Mesendoderm (in vitro differentiated cells): Measurements from ENCODE around the gene UHRF1.
A peak's percentile ranks its signal among the peaks of the same experiment; 100 is the strongest.

Experiments used
- DNase-seq: peaks from one replicate; pipeline ENCODE4 v3.0.0; 2013
- H2AK5ac ChIP-seq: 2 replicates; pipeline ENCODE4 v1.6.1; 2013; ENCODE audit warnings: low read length, inconsistent platforms
- H2BK120ac ChIP-seq: 2 replicates; pipeline ENCODE4 v1.6.1; 2013; ENCODE audit warnings: low read depth, mild to moderate bottlenecking, low read length, moderate library complexity, mixed read lengths
- H2BK15ac ChIP-seq: replicated peaks from 2 replicates; pipeline ENCODE4 v1.6.1; 2013; ENCODE audit warnings: low read depth, mild to moderate bottlenecking, moderate library complexity
- H2BK5ac ChIP-seq: 2 replicates; pipeline ENCODE4 v1.6.1; 2013; ENCODE audit warnings: low read length, inconsistent platforms
- H3K18ac ChIP-seq: 2 replicates; pipeline ENCODE4 v1.6.1; 2013; ENCODE audit warnings: mild to moderate bottlenecking, low read length, mixed read lengths
- H3K23ac ChIP-seq: one replicate; pipeline ENCODE4 v1.6.1; 2013; ENCODE audit warnings: low read length
- H3K27ac ChIP-seq: 2 replicates; pipeline ENCODE4 v1.5.1; 2013; ENCODE audit warnings: low read depth, mild to moderate bottlenecking, inconsistent platforms, low read length, moderate library complexity
- H3K27me3 ChIP-seq: 2 replicates; pipeline ENCODE4 v1.6.1; 2013; ENCODE audit warnings: low read length, control low read depth, mild to moderate bottlenecking, inconsistent platforms; ENCODE audit not compliant: insufficient read depth, poor library complexity
- H3K36me3 ChIP-seq: 2 replicates; pipeline ENCODE4 v1.6.1; 2013; ENCODE audit warnings: low read length, inconsistent platforms; ENCODE audit not compliant: control insufficient read depth, insufficient read depth
- H3K4ac ChIP-seq: one replicate; pipeline ENCODE4 v1.6.1; 2013; ENCODE audit warnings: low read depth, mild to moderate bottlenecking, low read length, moderate library complexity
- H3K4me1 ChIP-seq: 2 replicates; pipeline ENCODE4 v1.6.1; 2013; ENCODE audit warnings: low read depth, low read length, inconsistent platforms; ENCODE audit not compliant: control insufficient read depth
- H3K4me2 ChIP-seq: 2 replicates; pipeline ENCODE4 v1.6.1; 2013; ENCODE audit warnings: low read length
- H3K4me3 ChIP-seq: 2 replicates; pipeline ENCODE4 v1.5.1; 2013; ENCODE audit warnings: mild to moderate bottlenecking, low read length
- H3K56ac ChIP-seq: one replicate; pipeline ENCODE4 v1.6.1; 2013; ENCODE audit warnings: low read length
- H3K79me1 ChIP-seq: 2 replicates; pipeline ENCODE4 v1.6.1; 2013; ENCODE audit warnings: low read length, inconsistent platforms
- H3K79me2 ChIP-seq: 2 replicates; pipeline ENCODE4 v1.6.1; 2013; ENCODE audit warnings: mild to moderate bottlenecking, low read length; ENCODE audit not compliant: control insufficient read depth, insufficient read depth
- H3K9ac ChIP-seq: 2 replicates; pipeline ENCODE4 v1.6.1; 2013; ENCODE audit warnings: low read length, inconsistent platforms
- H4K5ac ChIP-seq: one replicate; pipeline ENCODE4 v1.6.1; 2013; ENCODE audit warnings: low read length
- H4K8ac ChIP-seq: one replicate; pipeline ENCODE4 v1.6.1; 2013; ENCODE audit warnings: low read depth, mild to moderate bottlenecking, control low read depth, low read length, moderate library complexity
- WGBS: extraction: QIAGEN DNeasy Blood & Tissue Kit; methylation state at CpG from one replicate; pipeline ENCODE4 v1.1.7; 2013; ENCODE audit warnings: low lambda C conversion rate, missing lambda C conversion rate; ENCODE audit not compliant: insufficient coverage; ENCODE audit errors: extremely low coverage; 5-methylcytosine and 5-hydroxymethylcytosine counted together

UHRF1 gene

GRCh38 chr19:4868286-4868834 lies 40.9 kb upstream of the UHRF1 start:
- H3K4me1 ChIP-seq: peaks cover 4% of the 10 kb centered on the region
- H3K4me3 ChIP-seq: no peak overlapping the region
- H2BK120ac ChIP-seq: no peak overlapping the region
- H4K5ac ChIP-seq: no peak overlapping the region
- H2BK15ac ChIP-seq: no peak overlapping the region
- H3K27me3 ChIP-seq: no peaks in the 10 kb centered on the region
- no peak overlapping the region for H3K27ac ChIP-seq
- DNase-seq: no peak
- no peak overlapping the region for H3K4me2 ChIP-seq
- H3K18ac ChIP-seq: no peak overlapping the region
- H3K79me1 ChIP-seq: peaks cover 7% of the 10 kb centered on the region
- no peak overlapping the region for H3K23ac ChIP-seq
- peak overlapping the region; percentile 7 for H3K56ac ChIP-seq
- no peaks in the 10 kb centered on the region for H3K36me3 ChIP-seq
- no peak overlapping the region for H2BK5ac ChIP-seq
- H4K8ac ChIP-seq: no peak overlapping the region
- H3K79me2 ChIP-seq: peaks cover 6% of the 10 kb centered on the region
- no CpG with 5 or more reads among the region's 10 CpGs for WGBS
- no peak overlapping the region for H3K9ac ChIP-seq
- H3K4ac ChIP-seq: no peak overlapping the region
- H2AK5ac ChIP-seq: no peak overlapping the region

- Histone ChIP-seq H2BK120ac (no peak overlapping the region), H3K4me2 (no peak overlapping the region), H2BK5ac (no peak overlapping the region), H3K18ac (no peak overlapping the region), H3K4ac (no peak overlapping the region), H2AK5ac (no peak overlapping the region), H3K79me2 (peaks cover 6% of the 10 kb centered on the region), H3K23ac (no peak overlapping the region), H3K4me1 (peaks cover 4% of the 10 kb centered on the region), H3K27me3 (no peaks in the 10 kb centered on the region), H2BK15ac (no peak overlapping the region), H3K4me3 (no peak overlapping the region), H3K9ac (no peak overlapping the region), H3K79me1 (peaks cover 7% of the 10 kb centered on the region), H4K5ac (no peak overlapping the region), H3K36me3 (no peaks in the 10 kb centered on the region), H3K27ac (no peak overlapping the region), H3K56ac (no peak overlapping the region), H4K8ac (no peak overlapping the region)
- peak; percentile 93 for DNase-seq
- no CpG with 5 or more reads among the region's 10 CpGs for WGBS
Measured at GRCh38 chr19:4870025-4870700, 39.1 kb upstream of the UHRF1 start.

- Histone ChIP-seq H3K36me3 (no peaks in the 10 kb centered on the region), H4K5ac (no peak overlapping the region), H3K56ac (no peak overlapping the region), H3K4ac (no peak overlapping the region), H2BK120ac (no peak overlapping the region), H2BK5ac (no peak overlapping the region), H3K27ac (no peak overlapping the region), H3K23ac (no peak overlapping the region), H3K27me3 (no peaks in the 10 kb centered on the region), H2BK15ac (no peak overlapping the region), H3K79me2 (peaks cover 1% of the 10 kb centered on the region), H2AK5ac (no peak overlapping the region), H3K9ac (no peak overlapping the region), H4K8ac (no peak overlapping the region), H3K4me1 (no peaks in the 10 kb centered on the region), H3K4me3 (no peak overlapping the region), H3K4me2 (no peak overlapping the region), H3K79me1 (peaks cover under 1% of the 10 kb centered on the region), H3K18ac (no peak overlapping the region)
- no CpG with 5 or more reads among the region's 6 CpGs for WGBS
- no peak for DNase-seq
Measured at GRCh38 chr19:4871711-4872110, 37.6 kb upstream of the UHRF1 start.

GRCh38 chr19:4873930-4874329 lies 35.4 kb upstream of the UHRF1 start:
- H2AK5ac ChIP-seq: no peak overlapping the region
- no peak for DNase-seq
- H3K36me3 ChIP-seq: no peaks in the 10 kb centered on the region
- H3K4me3 ChIP-seq: no peak overlapping the region
- H3K18ac ChIP-seq: no peak overlapping the region
- H2BK120ac ChIP-seq: no peak overlapping the region
- H3K56ac ChIP-seq: no peak overlapping the region
- no peak overlapping the region for H2BK5ac ChIP-seq
- no CpG with 5 or more reads among the region's 3 CpGs for WGBS
- no peak overlapping the region for H3K27ac ChIP-seq
- no peak overlapping the region for H4K5ac ChIP-seq
- no peak overlapping the region for H3K23ac ChIP-seq
- no peak overlapping the region for H2BK15ac ChIP-seq
- no peak overlapping the region for H3K4ac ChIP-seq
- H3K4me2 ChIP-seq: no peak overlapping the region
- H3K4me1 ChIP-seq: no peaks in the 10 kb centered on the region
- no peaks in the 10 kb centered on the region for H3K79me1 ChIP-seq
- H3K79me2 ChIP-seq: no peaks in the 10 kb centered on the region
- no peak overlapping the region for H3K9ac ChIP-seq
- H4K8ac ChIP-seq: no peak overlapping the region
- H3K27me3 ChIP-seq: no peaks in the 10 kb centered on the region

- Histone ChIP-seq H2AK5ac (no peak overlapping the region), H3K9ac (peak overlapping the region; percentile 10), H4K5ac (no peak overlapping the region), H3K27ac (no peak overlapping the region), H2BK120ac (no peak overlapping the region), H4K8ac (no peak overlapping the region), H3K4me1 (no peaks in the 10 kb centered on the region), H3K4me3 (no peak overlapping the region), H3K36me3 (no peaks in the 10 kb centered on the region), H3K79me1 (no peaks in the 10 kb centered on the region), H3K18ac (peak overlapping the region; percentile 30), H3K23ac (no peak overlapping the region), H2BK15ac (no peak overlapping the region), H3K56ac (peak overlapping the region; percentile 18), H3K79me2 (no peaks in the 10 kb centered on the region), H2BK5ac (no peak overlapping the region), H3K4me2 (no peak overlapping the region), H3K27me3 (no peaks in the 10 kb centered on the region), H3K4ac (peak overlapping the region; percentile 28)
- DNase-seq: no peak
- no CpG with 5 or more reads among the region's 30 CpGs for WGBS
Measured at GRCh38 chr19:4877753-4878490, 31.4 kb upstream of the UHRF1 start.
